HEK293 (cell line): ENCODE data around the gene TMEM141.
A peak's percentile ranks its signal among the peaks of the same experiment; 100 is the strongest.

Source experiments
- CTCF ChIP-seq: fragments of 450-650 bp; formaldehyde crosslinking; IDR thresholded peaks from 2 replicates; pipeline ENCODE4 v1.5.1; 2016; ENCODE audit warnings: missing biosample characterization, missing genetic modification characterization
- GLIS2 ChIP-seq: fragments of 450-650 bp; formaldehyde crosslinking; IDR thresholded peaks from 2 replicates; pipeline ENCODE4 v1.5.1; 2016; ENCODE audit warnings: missing biosample characterization, missing genetic modification characterization
- INSM2 ChIP-seq: fragments of 450-650 bp; formaldehyde crosslinking; IDR thresholded peaks from 2 replicates; pipeline ENCODE4 v1.5.1; 2016; ENCODE audit warnings: missing biosample characterization, missing genetic modification characterization
- KLF8 ChIP-seq: fragments of 450-650 bp; formaldehyde crosslinking; IDR thresholded peaks from 2 replicates; pipeline ENCODE4 v1.5.1; 2016; ENCODE audit warnings: missing biosample characterization, missing genetic modification characterization
- MYNN ChIP-seq: fragments of 450-650 bp; formaldehyde crosslinking; IDR thresholded peaks from 2 replicates; pipeline ENCODE4 v1.5.1; 2016; ENCODE audit warnings: missing biosample characterization, missing genetic modification characterization, borderline replicate concordance
- MZF1 ChIP-seq: fragments of 450-650 bp; formaldehyde crosslinking; IDR thresholded peaks from 2 replicates; pipeline ENCODE4 v1.5.1; 2017; ENCODE audit warnings: missing biosample characterization, missing genetic modification characterization, borderline replicate concordance
- PATZ1 ChIP-seq: fragments of 450-650 bp; formaldehyde crosslinking; IDR thresholded peaks from 2 replicates; pipeline ENCODE4 v1.5.1; 2016; ENCODE audit warnings: missing biosample characterization, missing genetic modification characterization
- PRDM1 ChIP-seq: fragments of 450-650 bp; formaldehyde crosslinking; IDR thresholded peaks from 2 replicates; pipeline ENCODE4; 2016; ENCODE audit warnings: missing biosample characterization, missing genetic modification characterization
- PRDM2 ChIP-seq: fragments of 450-650 bp; formaldehyde crosslinking; IDR thresholded peaks from 2 replicates; pipeline ENCODE4 v1.5.1; 2016; ENCODE audit warnings: missing biosample characterization, missing genetic modification characterization, borderline replicate concordance
- SCRT2 ChIP-seq: fragments of 450-650 bp; formaldehyde crosslinking; IDR thresholded peaks from 2 replicates; pipeline ENCODE4 v1.5.1; 2016; ENCODE audit warnings: missing biosample characterization, missing genetic modification characterization
- ZBTB10 ChIP-seq: fragments of 450-650 bp; formaldehyde crosslinking; IDR thresholded peaks from 2 replicates; pipeline ENCODE4 v1.5.1; 2016; ENCODE audit warnings: missing biosample characterization, missing genetic modification characterization
- ZBTB8A ChIP-seq: fragments of 450-650 bp; formaldehyde crosslinking; IDR thresholded peaks from 2 replicates; pipeline ENCODE4 v1.5.1; 2016; ENCODE audit warnings: missing biosample characterization, missing genetic modification characterization
- ZFP69B ChIP-seq: fragments of 450-650 bp; formaldehyde crosslinking; IDR thresholded peaks from 2 replicates; pipeline ENCODE4 v1.5.1; 2016; ENCODE audit warnings: missing biosample characterization, missing genetic modification characterization
- ZNF121 ChIP-seq: fragments of 450-650 bp; formaldehyde crosslinking; IDR thresholded peaks from 2 replicates; pipeline ENCODE4 v1.5.1; 2016; ENCODE audit warnings: missing biosample characterization, missing genetic modification characterization
- ZNF132 ChIP-seq: fragments of 450-650 bp; formaldehyde crosslinking; IDR thresholded peaks from 2 replicates; pipeline ENCODE4 v1.5.1; 2017; ENCODE audit warnings: missing biosample characterization, missing genetic modification characterization, borderline replicate concordance
- ZNF350 ChIP-seq: fragments of 450-650 bp; formaldehyde crosslinking; IDR thresholded peaks from 2 replicates; pipeline ENCODE4 v1.5.0; 2017; ENCODE audit warnings: missing biosample characterization, mild to moderate bottlenecking, missing genetic modification characterization
- ZNF391 ChIP-seq: fragments of 450-650 bp; formaldehyde crosslinking; IDR thresholded peaks from 2 replicates; pipeline ENCODE4 v1.5.1; 2016; ENCODE audit warnings: low read depth, missing biosample characterization, missing genetic modification characterization, borderline replicate concordance
- ZNF423 ChIP-seq: fragments of 450-650 bp; formaldehyde crosslinking; IDR thresholded peaks from 2 replicates; pipeline ENCODE4 v1.5.1; 2016; ENCODE audit warnings: missing biosample characterization, missing genetic modification characterization
- ZNF501 ChIP-seq: fragments of 450-650 bp; formaldehyde crosslinking; IDR thresholded peaks from 2 replicates; pipeline ENCODE4 v1.5.1; 2016; ENCODE audit warnings: missing biosample characterization, missing genetic modification characterization
- ZNF549 ChIP-seq: fragments of 450-650 bp; IDR thresholded peaks from 2 replicates; pipeline ENCODE4 v1.5.1; 2018; ENCODE audit warnings: missing biosample characterization, missing genetic modification characterization, mild to moderate bottlenecking, inconsistent platforms, moderate library complexity
- ZNF76 ChIP-seq: fragments of 450-650 bp; formaldehyde crosslinking; IDR thresholded peaks from 2 replicates; pipeline ENCODE4; 2016; ENCODE audit warnings: low read depth, missing biosample characterization, missing genetic modification characterization, borderline replicate concordance
- ZNF768 ChIP-seq: fragments of 450-650 bp; formaldehyde crosslinking; IDR thresholded peaks from 2 replicates; pipeline ENCODE4 v1.5.1; 2018; ENCODE audit warnings: missing biosample characterization, mild to moderate bottlenecking, missing genetic modification characterization
- ZNF777 ChIP-seq: fragments of 450-650 bp; formaldehyde crosslinking; IDR thresholded peaks from 2 replicates; pipeline ENCODE4 v1.5.1; 2017; ENCODE audit warnings: missing biosample characterization, missing genetic modification characterization, borderline replicate concordance
- ZSCAN30 ChIP-seq: fragments of 450-650 bp; IDR thresholded peaks from 2 replicates; pipeline ENCODE4 v1.5.1; 2018; ENCODE audit warnings: missing biosample characterization, mild to moderate bottlenecking, missing genetic modification characterization, moderate library complexity

Gene TMEM141

GRCh38 chr9:136791516-136792276 is 552 bp downstream of the TMEM141 start (continued):
- TF ChIP-seq ZBTB10 (tag by site-specific recombination) (peak; percentile 43; the same call in 1 of the 2 replicates), GLIS2 (tag by site-specific recombination) (peak; percentile 75), SCRT2 (tag by site-specific recombination) (peak; percentile 45), ZNF501 (tag by site-specific recombination) (0 out of 2 replicates have a peak, but pooled peaks have one; percentile 73), KLF8 (tag by site-specific recombination) (peak; percentile 84), INSM2 (tag by site-specific recombination) (0 out of 2 replicates have a peak, but pooled peaks have one; percentile 10), ZNF121 (no peak; the same call in 1 of the 2 replicates), ZNF768 (tag by site-specific recombination) (no peak), ZNF549 (no peak), PATZ1 (peak; percentile 63), ZFP69B (no peak), ZNF423 (tag by site-specific recombination) (0 out of 2 replicates have a peak, but pooled peaks have one; percentile 19), ZNF132 (tag by site-specific recombination) (no peak), MYNN (tag by site-specific recombination) (peak; percentile 26; the same call in 1 of the 2 replicates), ZBTB8A (peak; percentile 71), PRDM2 (tag by site-specific recombination) (0 out of 2 replicates have a peak, but pooled peaks have one; percentile 82), PRDM1 (no peak), ZSCAN30 (tag by site-specific recombination) (0 out of 2 replicates have a peak, but pooled peaks have one; percentile 37), ZNF777 (tag by site-specific recombination) (0 out of 2 replicates have a peak, but pooled peaks have one; percentile 51), ZNF350 (tag by site-specific recombination) (no peak), CTCF (peak; percentile 97), MZF1 (tag by site-specific recombination) (no peak), ZNF391 (peak; percentile 38; the same call in 1 of the 2 replicates), ZNF76 (no peak; the same call in 1 of the 2 replicates)
